ENCODE data around the gene IL1RAPL2. TPM values are rescaled to one million over a fixed set of nuclear protein-coding genes. Genes with fewer than 3 reads are reported as not detected.

IL1RAPL2 gene
- total and polyA plus RNA-seq, 2 donors (not counting 3 experiments of a cell fraction or from before 2014, with no cell fraction given): not detected

DNA sequence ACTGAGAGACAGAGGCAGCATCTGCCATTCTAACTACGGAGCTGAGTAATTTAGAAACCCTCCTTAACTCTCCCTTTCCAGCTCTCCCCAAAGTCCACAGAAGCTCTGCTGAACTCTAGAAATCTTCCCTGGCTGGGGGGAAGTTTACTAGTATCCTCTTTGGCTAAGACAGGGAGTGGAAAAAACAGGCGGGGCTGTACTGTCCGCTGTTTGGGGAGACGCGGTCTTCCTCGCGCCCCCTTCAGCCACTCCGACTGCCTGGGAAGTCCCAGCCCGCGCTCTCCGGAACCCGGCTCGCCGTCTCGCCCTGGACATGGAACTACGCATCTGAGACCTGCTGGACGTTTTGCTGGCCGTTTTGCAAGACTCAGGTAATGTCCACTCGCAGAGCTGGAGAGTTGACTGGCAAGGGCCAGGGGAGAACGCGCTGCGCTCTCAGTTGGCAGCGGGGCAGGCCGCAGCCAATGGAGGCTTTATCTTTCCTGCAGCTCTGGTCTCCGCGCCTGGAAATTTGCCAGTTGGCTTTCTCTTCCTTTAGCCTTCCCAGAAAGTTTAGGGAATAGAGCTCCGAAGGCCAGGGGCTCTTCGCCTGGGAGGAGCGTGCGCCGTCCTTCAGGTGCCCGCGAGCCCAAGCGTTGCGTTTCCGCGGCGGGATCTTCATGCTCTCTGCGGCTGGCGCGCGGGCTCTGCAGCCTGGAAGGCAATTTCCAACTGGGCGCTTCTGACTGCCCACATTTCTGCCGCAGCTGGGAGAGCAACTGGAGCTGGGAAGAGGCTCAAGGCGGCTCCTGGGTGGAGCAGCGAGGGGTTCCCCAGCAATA, 892 bp downstream of the IL1RAPL2 start:
- Histone ChIP-seq H3K79me2 (ENCODE audit: control insufficient read depth, insufficient read depth, low read length) (no peaks in the 10 kb centered on the region), H3K9me3 (replicated peaks; ENCODE audit: control insufficient read depth, insufficient read depth, low read length) (no peaks in the 10 kb centered on the region), H3K4me2 (ENCODE audit: insufficient read depth, low read length) (no peak overlapping the region), H3K36me3 (ENCODE audit: control insufficient read depth in 2 of 2, extremely low read depth in 1 of 2, insufficient read depth in 2 of 2, low read length in 2 of 2) (no peaks in the 10 kb centered on the region), H4K20me1 (replicated peaks; ENCODE audit: control insufficient read depth, extremely low read depth, insufficient read depth, low read length) (no peaks in the 10 kb centered on the region), H3K27ac (ENCODE audit: insufficient read depth, low read depth, low read length) (no peak overlapping the region), H3K27me3 (ENCODE audit: control insufficient read depth in 2 of 2, insufficient read depth in 2 of 2, low read length in 2 of 2) (peaks cover 23 to 29% of the 10 kb centered on the region in 2 experiments), H3K4me1 (ENCODE audit: control insufficient read depth, extremely low read depth, insufficient read depth, low read length) (no peaks in the 10 kb centered on the region), H2AFZ (ENCODE audit: low read depth, low read length) (no peak overlapping the region), H3K9me1 (replicated peaks; ENCODE audit: control insufficient read depth, extremely low read depth, insufficient read depth, low read length) (no peaks in the 10 kb centered on the region), H3K9ac (replicated peaks; ENCODE audit: extremely low read depth, insufficient read depth, low read length) (no peak overlapping the region), H3K4me3 (replicated peaks in 1 of 3; ENCODE audit: insufficient read depth in 1 of 3, low read depth in 1 of 3, low read length in 3 of 3) (no peak overlapping the region)
- intact Hi-C loops (cut with micrococcal nuclease) (no loop called here), dilution Hi-C loops (cut with MboI; ENCODE audit: extremely low pct_ligation_motif_present, low sequenced_read_pairs) (no loop called here)
- no peak for DNase-seq (ENCODE audit: low read depth, low spot score)
- no peak for TF ChIP-seq GATA2 (IDR thresholded peaks at IDR 0.05; ENCODE audit: insufficient read depth, insufficient read length, low read depth, low read length)
- TF ChIP-seq POLR2A (IDR thresholded peaks at IDR 0.05; ENCODE audit: low read depth, low read length): no peak
- TF ChIP-seq, protein P1, sequence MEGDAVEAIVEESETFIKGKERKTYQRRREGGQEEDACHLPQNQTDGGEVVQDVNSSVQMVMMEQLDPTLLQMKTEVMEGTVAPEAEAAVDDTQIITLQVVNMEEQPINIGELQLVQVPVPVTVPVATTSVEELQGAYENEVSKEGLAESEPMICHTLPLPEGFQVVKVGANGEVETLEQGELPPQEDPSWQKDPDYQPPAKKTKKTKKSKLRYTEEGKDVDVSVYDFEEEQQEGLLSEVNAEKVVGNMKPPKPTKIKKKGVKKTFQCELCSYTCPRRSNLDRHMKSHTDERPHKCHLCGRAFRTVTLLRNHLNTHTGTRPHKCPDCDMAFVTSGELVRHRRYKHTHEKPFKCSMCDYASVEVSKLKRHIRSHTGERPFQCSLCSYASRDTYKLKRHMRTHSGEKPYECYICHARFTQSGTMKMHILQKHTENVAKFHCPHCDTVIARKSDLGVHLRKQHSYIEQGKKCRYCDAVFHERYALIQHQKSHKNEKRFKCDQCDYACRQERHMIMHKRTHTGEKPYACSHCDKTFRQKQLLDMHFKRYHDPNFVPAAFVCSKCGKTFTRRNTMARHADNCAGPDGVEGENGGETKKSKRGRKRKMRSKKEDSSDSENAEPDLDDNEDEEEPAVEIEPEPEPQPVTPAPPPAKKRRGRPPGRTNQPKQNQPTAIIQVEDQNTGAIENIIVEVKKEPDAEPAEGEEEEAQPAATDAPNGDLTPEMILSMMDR (IDR thresholded peaks at IDR 0.05; ENCODE audit: extremely low read depth in 1 of 2, insufficient read depth in 1 of 2, low read depth in 1 of 2, low read length in 2 of 2): no peak
- TF ChIP-seq POLR2AphosphoS5 (IDR thresholded peaks at IDR 0.05; ENCODE audit: insufficient read depth, low read depth, low read length): no peak
- TF ChIP-seq, protein P2, sequence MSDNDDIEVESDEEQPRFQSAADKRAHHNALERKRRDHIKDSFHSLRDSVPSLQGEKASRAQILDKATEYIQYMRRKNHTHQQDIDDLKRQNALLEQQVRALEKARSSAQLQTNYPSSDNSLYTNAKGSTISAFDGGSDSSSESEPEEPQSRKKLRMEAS (IDR thresholded peaks at IDR 0.05; ENCODE audit: insufficient read depth, insufficient read length): no peak
- no peak for TF ChIP-seq EZH2 (IDR thresholded peaks at IDR 0.05; ENCODE audit: borderline replicate concordance, low read depth, low read length, severe bottlenecking)
- TF ChIP-seq JUN (IDR thresholded peaks at IDR 0.05; ENCODE audit: borderline replicate concordance, insufficient read depth, insufficient read length, low read depth): no peak
- no peak for TF ChIP-seq FOS (IDR thresholded peaks at IDR 0.05; ENCODE audit: borderline replicate concordance, insufficient read depth, low read length)
- TF ChIP-seq MYC (IDR thresholded peaks at IDR 0.05; ENCODE audit: low read depth, low read length): no peak
- BruUV-seq (replicated peaks): no TSS peak
- ChIA-PET CTCF (interaction anchor here (1.0 to 2.5 kb wide), 3 partner anchors 17 to 623 kb away, joined by 3 to 18 read pairs (median 3); no protein-coding TSS in a partner anchor), POLR2A (no interaction called here)
- FAIRE-seq: no peak
